NCI-H69 (cell line): ENCODE results near the gene R3HDM4.
"Not testable (repeated sequence)": the region's sequence is repeated elsewhere in the genome, so short reads cannot be mapped to it uniquely, and the experiment has no call there.

Experiments
- DNase-seq: peaks from one replicate; lab custom pipeline; 2025; lab: John Stamatoyannopoulos, UW

The R3HDM4 gene

GRCh38 chr19:913080-913748 lies at the start of gene R3HDM4:
R3HDM4 (minus strand) TSS chr19:913219; CDS start chr19:913157, 62 bp downstream.
- DNase-seq, result peak; percentile 84

- peak; percentile 17 for DNase-seq
Measured at GRCh38 chr19:961866-962620, 49.0 kb upstream of the R3HDM4 start.

GRCh38 chr19:960601-960938 lies 47.6 kb upstream of the R3HDM4 start:
- no peak for DNase-seq

- no peak for DNase-seq
Measured at GRCh38 chr19:960020-960419, 47.0 kb upstream of the R3HDM4 start.

- no peak for DNase-seq
Measured at GRCh38 chr19:958967-959855, 46.2 kb upstream of the R3HDM4 start.

GRCh38 chr19:957578-957977 lies 44.6 kb upstream of the R3HDM4 start:
- DNase-seq, result not testable (repeated sequence)

GRCh38 chr19:956766-957440 lies 43.9 kb upstream of the R3HDM4 start:
- DNase-seq, result peak; percentile 83

- no peak for DNase-seq
Measured at GRCh38 chr19:955803-956765, 43.1 kb upstream of the R3HDM4 start.

GRCh38 chr19:954672-955494 lies 41.9 kb upstream of the R3HDM4 start:
- DNase-seq, result peak; percentile 38

- no peak for DNase-seq
Measured at GRCh38 chr19:954272-954671, 41.3 kb upstream of the R3HDM4 start.

- DNase-seq, result no peak
Measured at GRCh38 chr19:953445-954271, 40.6 kb upstream of the R3HDM4 start.

- no peak for DNase-seq
Measured at GRCh38 chr19:952680-953444, 39.8 kb upstream of the R3HDM4 start.

GRCh38 chr19:952049-952679 lies 39.1 kb upstream of the R3HDM4 start:
- no peak for DNase-seq

GRCh38 chr19:950352-951066 lies 37.5 kb upstream of the R3HDM4 start:
- DNase-seq, result no peak

GRCh38 chr19:948842-949496 lies 36.0 kb upstream of the R3HDM4 start:
- no peak for DNase-seq

GRCh38 chr19:947707-948539 lies 34.9 kb upstream of the R3HDM4 start:
- no peak for DNase-seq
